ENCODE measurements around the gene COL6A5.

DNA sequence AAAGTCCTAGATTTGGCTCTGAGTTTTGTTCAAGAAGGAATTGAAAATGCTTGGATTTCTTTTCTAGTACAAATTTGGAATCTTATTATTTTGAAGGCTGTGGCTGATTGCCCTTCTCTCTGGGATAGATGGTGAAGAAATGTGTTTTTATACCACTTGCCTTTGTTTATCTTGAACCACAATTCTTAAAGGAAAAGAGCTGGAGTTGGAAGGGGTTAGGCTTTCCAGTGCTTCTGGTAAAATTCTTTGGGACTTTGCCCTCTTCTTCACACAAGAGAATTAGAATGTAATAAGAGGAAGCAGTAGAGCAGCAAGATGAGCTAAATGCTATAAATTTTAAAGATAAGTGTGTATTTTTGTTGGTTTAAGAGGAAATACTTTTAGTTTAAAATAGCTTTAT, 65.8 kb downstream of the COL6A5 start:
- TF ChIP-seq, protein P1, sequence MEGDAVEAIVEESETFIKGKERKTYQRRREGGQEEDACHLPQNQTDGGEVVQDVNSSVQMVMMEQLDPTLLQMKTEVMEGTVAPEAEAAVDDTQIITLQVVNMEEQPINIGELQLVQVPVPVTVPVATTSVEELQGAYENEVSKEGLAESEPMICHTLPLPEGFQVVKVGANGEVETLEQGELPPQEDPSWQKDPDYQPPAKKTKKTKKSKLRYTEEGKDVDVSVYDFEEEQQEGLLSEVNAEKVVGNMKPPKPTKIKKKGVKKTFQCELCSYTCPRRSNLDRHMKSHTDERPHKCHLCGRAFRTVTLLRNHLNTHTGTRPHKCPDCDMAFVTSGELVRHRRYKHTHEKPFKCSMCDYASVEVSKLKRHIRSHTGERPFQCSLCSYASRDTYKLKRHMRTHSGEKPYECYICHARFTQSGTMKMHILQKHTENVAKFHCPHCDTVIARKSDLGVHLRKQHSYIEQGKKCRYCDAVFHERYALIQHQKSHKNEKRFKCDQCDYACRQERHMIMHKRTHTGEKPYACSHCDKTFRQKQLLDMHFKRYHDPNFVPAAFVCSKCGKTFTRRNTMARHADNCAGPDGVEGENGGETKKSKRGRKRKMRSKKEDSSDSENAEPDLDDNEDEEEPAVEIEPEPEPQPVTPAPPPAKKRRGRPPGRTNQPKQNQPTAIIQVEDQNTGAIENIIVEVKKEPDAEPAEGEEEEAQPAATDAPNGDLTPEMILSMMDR (IDR thresholded peaks at IDR 0.05): no peak
- TF ChIP-seq POLR2A (IDR thresholded peaks at IDR 0.05; ENCODE audit: low read length) (no peak), EP300 (IDR thresholded peaks at IDR 0.05) (no peak), MAX (IDR thresholded peaks at IDR 0.05) (no peak), POLR2AphosphoS2 (conservative IDR thresholded peaks at IDR 0.05; ENCODE audit: low read length) (no peak), MAZ (IDR thresholded peaks at IDR 0.05; ENCODE audit: borderline replicate concordance, low read depth, low read length) (no peak)

Measured in A549 (cell line).